ENCODE results near the gene NAALADL2. TPM values are rescaled to one million over a fixed set of nuclear protein-coding genes. Genes with fewer than 3 reads are reported as not detected.

NAALADL2 gene
- total and polyA plus RNA-seq, 2 of the 8 experiments (the other 6 are each of a cell fraction or from before 2014, with no cell fraction given) = 0.12 to 0.22 TPM

DNA sequence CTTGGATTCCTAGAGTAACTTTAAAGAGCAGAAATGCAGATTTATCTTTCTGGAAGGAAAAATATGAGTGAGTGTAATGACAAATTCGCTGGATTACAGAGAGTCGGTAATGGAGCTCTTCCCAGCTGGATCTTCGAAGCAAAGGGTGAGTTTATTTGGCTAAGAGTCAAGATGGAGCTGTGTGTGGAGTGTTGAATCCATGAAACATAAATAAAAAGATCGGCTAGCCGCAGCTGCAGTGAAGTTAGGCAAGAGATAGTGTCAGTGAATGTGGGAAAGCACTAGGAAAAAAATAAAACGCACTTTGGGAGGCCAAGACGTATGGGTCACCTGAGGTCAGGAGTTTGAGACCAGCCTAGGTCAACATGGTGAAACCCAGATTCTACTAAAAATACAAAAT, 10.3 kb downstream of the NAALADL2 start:
- no peak overlapping the region for H4K5ac ChIP-seq (ENCODE audit: insufficient read length, low read depth, low read length)
- H3K23ac ChIP-seq (ENCODE audit: insufficient read length) = no peak overlapping the region
- H3K23me2 ChIP-seq (ENCODE audit: low read depth, low read length) = no peaks in the 10 kb centered on the region
- H3K56ac ChIP-seq (replicated peaks; ENCODE audit: insufficient read length, low read depth, low read length) = no peak overlapping the region
- no peaks in the 10 kb centered on the region for H3K79me1 ChIP-seq (ENCODE audit: low read depth, low read length)
- no peak overlapping the region for H3K18ac ChIP-seq (ENCODE audit: extremely low read depth, low read length)
- H3K27me3 ChIP-seq (replicated peaks in 1 of 4; ENCODE audit: control insufficient read depth in 3 of 4, extremely low read depth in 1 of 4, insufficient read depth in 3 of 4, low read length in 3 of 4) = no peaks in the 10 kb centered on the region
- DNase-seq (ENCODE audit: low read depth in 1 of 2, low spot score in 2 of 2) (no peak), FAIRE-seq (no peak)
- no peak overlapping the region for H4K8ac ChIP-seq (ENCODE audit: extremely low read depth, insufficient read depth, low read length)
- H3K4me1 ChIP-seq (replicated peaks in 1 of 4; ENCODE audit: control insufficient read depth in 3 of 4, insufficient read depth in 4 of 4, low read length in 3 of 4) = no peaks in the 10 kb centered on the region
- WGBS, 2 experiments (ENCODE audit: extremely low coverage in 1 of 2, insufficient coverage in 1 of 2, insufficient read length in 1 of 2, insufficient replicate concordance in 2 of 2, low coverage in 1 of 2, low lambda C conversion rate in 2 of 2, missing lambda C conversion rate in 1 of 2) = 92% methylated on average over 7 of the region's 7 CpGs; no CpG with 5 or more reads in 1 of the 2 experiments
- no peaks in the 10 kb centered on the region for H3K9me3 ChIP-seq (ENCODE audit: insufficient read depth in 2 of 2, low read depth in 1 of 2, low read length in 1 of 2)
- no peak overlapping the region for H2AFZ ChIP-seq (ENCODE audit: low read length)
- no peak overlapping the region for H4K91ac ChIP-seq (replicated peaks; ENCODE audit: insufficient read length, low read length)
- H3K14ac ChIP-seq (ENCODE audit: insufficient read length) = no peak overlapping the region
- no peaks in the 10 kb centered on the region for H3K79me2 ChIP-seq (ENCODE audit: control insufficient read depth in 1 of 2, insufficient read depth in 2 of 2, low read length in 2 of 2)
- H4K20me1 ChIP-seq (replicated peaks in 1 of 2; ENCODE audit: control insufficient read depth in 1 of 2, insufficient read depth in 2 of 2, low read length in 2 of 2) = no peaks in the 10 kb centered on the region
- no peak overlapping the region for H3K9ac ChIP-seq (replicated peaks in 1 of 4; ENCODE audit: extremely low read depth in 1 of 4, low read depth in 3 of 4, low read length in 3 of 4)
- ChIA-PET POLR2A (ENCODE audit: partially characterized antibody) (no interaction called here), CTCF (ENCODE audit: partially characterized antibody) (interaction anchor here (0.6 kb wide), 1 partner anchor 402 kb away, joined by 3 read pairs; no protein-coding TSS in a partner anchor)
- no peak overlapping the region for H3K4me2 ChIP-seq (ENCODE audit: insufficient read depth in 1 of 2, low read depth in 2 of 2, low read length in 2 of 2)
- no peak overlapping the region for H2BK20ac ChIP-seq (ENCODE audit: low read length)
- H3K36me3 ChIP-seq (ENCODE audit: control insufficient read depth in 2 of 4, insufficient read depth in 4 of 4, low read length in 3 of 4) = no peaks in the 10 kb centered on the region
- no peak overlapping the region for H2BK120ac ChIP-seq (replicated peaks; ENCODE audit: low read depth, low read length)
- no peak overlapping the region for H2BK12ac ChIP-seq (ENCODE audit: low read depth, low read length)
- H2BK15ac ChIP-seq (ENCODE audit: low read length) = no peak overlapping the region
- no peak overlapping the region for H3K4ac ChIP-seq (replicated peaks; ENCODE audit: insufficient read length, low read depth, low read length)
- no peak overlapping the region for H2AK5ac ChIP-seq (ENCODE audit: low read depth, low read length)
- H3K4me3 ChIP-seq (ENCODE audit: extremely low read depth in 1 of 4, insufficient read depth in 2 of 4, low read depth in 3 of 4, low read length in 4 of 4) = no peak overlapping the region
- no peak overlapping the region for H2BK5ac ChIP-seq (ENCODE audit: low read depth, low read length)
- H3K27ac ChIP-seq (ENCODE audit: low read depth, low read length) = no peak overlapping the region
- TF ChIP-seq PHF8 (conservative IDR thresholded peaks at IDR 0.05; ENCODE audit: low read depth, low read length) (no peak), SP1 (IDR thresholded peaks at IDR 0.05; ENCODE audit: low read depth, low read length) (no peak), MAX (IDR thresholded peaks at IDR 0.05) (no peak), SUZ12 (IDR thresholded peaks at IDR 0.05; ENCODE audit: low read length) (no peak), BACH1 (IDR thresholded peaks at IDR 0.05; ENCODE audit: low read length) (no peak), ATF2 (IDR thresholded peaks at IDR 0.05; ENCODE audit: low read length) (no peak), RAD21 (IDR thresholded peaks at IDR 0.05 in 1 of 2, conservative IDR thresholded peaks at IDR 0.05 in 1 of 2; ENCODE audit: low read depth in 2 of 2, low read length in 2 of 2) (no peak), CHD1 (IDR thresholded peaks at IDR 0.05; ENCODE audit: low read depth, low read length) (no peak), FOSL1 (IDR thresholded peaks at IDR 0.05; ENCODE audit: insufficient read depth, low read depth, low read length) (no peak), EGR1 (IDR thresholded peaks at IDR 0.05; ENCODE audit: borderline replicate concordance, low read depth, low read length) (no peak), E2F6 (IDR thresholded peaks at IDR 0.05) (no peak), BCL11A (IDR thresholded peaks at IDR 0.05; ENCODE audit: low read depth in 2 of 2, low read length in 2 of 2) (no peak)
